Measurements from ENCODE around the gene RASAL3.

RASAL3 gene

DNA sequence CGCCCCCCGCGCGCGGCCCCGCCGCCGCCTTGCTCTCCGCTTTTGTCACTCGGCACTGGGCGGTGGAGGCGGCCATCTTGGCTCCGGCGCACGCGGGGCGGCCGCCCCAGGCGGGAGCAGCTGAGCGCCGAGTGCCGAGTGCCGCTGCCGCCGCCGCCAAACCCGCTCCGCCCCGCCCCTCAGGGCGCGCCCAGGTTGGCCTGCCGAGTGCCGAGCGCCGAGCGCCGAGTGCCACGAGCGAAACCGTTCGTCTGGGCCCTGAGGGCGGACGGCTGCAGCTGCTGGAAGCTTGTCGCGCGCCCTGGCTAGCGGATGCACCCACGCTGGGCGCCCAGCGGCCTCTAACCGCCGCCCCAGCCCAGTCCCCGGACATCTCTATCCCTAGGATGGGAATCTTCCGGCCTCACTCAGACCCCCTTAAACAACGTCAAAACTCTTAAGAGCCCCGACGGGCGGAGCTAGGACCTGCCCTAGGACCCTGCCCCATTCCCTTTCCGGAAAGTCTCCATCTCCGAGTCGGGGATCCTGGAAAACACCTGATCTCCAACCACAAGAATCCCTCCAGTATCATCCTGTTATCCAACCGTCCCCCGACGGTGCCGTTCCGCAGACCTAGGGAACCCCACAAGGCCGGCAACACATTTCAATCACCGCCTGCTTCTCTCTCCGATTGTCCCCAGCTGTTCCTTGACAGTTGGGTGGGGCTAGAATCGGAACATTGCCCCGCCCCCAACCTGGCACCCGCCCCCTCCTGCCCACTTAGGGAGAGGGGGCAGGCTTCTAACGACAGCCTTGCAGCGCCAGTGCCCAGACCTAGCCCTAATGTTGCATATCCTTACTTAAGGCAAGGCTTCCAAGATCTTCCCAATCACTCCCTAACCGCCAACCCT, 31.5 kb downstream of the RASAL3 start:
- peak; percentile 95 for DNase-seq

DNA sequence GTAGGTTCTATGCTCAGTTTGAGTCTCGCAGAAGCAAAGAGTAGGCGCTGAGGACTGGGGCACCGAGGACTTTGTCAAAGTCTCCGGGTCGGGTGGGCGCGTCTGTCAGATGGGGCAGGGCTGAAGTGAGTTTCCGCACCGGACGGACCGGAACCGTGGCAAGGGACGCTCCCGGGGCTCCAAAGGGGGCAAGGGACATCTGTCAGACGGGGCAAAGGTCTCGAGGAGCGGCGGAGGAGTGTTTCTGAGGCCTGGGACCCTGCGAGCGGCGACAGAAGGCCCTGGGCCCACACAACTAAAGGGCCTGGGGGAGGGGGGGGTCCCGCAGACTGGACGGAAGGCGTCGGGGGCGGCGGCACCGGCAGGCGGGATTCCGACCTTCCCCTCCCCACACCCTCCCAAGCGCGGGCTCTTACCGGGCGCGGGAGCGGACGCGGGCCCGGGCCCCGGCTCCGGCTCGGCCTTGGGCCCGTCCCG, 32.3 kb downstream of the RASAL3 start:
- peak; percentile 18 for DNase-seq

DNA sequence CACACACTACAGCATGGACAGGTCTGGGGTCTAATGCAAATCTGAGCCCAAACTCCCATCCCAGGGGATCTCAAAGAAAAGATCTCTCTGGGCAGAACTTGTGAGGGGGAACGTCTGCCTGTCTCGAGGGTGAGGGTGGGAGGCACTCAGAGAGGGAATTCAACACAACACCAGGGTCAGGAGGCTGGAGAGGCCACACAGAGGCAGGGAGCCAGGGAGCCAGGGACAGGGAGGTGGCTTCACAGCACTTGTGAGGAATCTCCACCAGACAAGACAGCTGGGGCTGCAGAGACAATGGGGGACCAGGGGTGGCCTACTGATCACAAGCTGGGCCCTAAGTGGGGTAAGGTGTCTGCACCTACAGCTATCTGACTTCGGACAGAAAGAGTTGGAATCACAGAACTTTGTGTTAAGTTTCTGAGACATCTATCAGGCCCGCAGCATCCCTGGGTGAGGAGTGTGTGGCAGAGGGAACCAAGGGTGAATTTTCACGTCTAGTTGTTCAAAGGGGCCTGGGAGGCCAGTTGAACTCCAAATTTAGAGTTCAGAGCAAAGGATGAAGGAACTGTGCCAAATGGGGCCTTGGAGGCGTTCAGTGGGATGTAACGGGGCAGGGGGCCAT, 32.8 kb downstream of the RASAL3 start:
- DNase-seq: no peak

DNA sequence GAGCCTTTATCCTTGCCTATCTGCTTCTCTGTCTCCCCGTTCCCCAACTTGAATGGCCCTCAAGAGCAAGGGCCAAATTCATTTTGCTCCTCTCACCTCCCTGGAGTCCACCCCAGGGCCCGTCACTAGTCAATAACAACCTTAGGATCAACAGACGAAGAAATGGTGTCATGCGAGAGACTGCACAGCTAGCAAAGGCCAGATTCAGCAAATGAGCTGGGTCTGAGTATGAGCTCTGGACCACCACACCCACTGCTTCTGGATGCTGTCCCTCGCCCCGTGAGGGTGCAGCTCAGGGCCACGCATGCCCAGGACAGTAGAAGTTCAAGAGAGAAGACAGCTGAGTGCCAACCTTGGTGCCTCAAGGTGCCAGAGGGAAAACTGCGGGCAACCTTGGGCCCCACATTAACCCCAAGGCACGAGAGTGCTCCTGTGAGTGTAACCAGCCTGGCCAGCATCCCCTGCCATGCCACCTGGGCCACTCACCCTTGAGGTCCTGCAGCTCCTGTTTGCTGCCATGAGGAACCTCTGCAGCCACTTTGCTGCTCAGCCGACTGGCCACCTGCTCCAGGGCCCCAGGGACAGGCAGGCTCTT, 33.7 kb downstream of the RASAL3 start:
- no peak for DNase-seq

DNA sequence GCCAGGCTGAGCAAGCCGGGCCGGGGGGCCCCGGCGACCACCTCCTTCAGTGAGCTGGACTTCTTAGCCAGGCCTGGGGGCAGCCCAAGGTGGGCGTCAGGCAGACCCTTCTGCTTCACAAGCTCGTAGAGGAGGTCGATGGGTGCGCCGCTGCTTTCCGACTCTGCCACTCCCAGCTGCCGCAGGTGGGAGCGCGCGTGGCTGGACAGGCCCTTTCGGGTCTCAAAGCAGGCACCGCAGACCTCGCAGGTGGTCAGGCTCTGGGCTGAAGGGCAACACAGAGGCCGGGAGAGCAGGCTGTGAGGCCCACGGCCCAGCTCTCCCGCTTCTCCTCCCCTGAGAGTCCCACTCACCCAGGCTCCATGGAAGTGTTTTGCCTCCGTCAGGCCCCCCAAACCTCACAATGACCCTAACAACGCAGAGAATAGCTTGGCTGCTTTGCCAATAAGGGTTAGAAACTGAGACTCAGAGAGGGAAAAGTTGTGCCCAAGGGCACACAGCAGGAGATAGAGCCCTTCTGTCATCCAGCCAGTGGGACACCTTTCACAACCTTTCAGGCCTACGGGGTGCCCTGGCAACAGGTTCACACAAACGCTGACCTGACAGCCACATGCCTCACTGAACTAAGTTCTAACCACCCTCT, 34.4 kb downstream of the RASAL3 start:
- DNase-seq: no peak

DNA sequence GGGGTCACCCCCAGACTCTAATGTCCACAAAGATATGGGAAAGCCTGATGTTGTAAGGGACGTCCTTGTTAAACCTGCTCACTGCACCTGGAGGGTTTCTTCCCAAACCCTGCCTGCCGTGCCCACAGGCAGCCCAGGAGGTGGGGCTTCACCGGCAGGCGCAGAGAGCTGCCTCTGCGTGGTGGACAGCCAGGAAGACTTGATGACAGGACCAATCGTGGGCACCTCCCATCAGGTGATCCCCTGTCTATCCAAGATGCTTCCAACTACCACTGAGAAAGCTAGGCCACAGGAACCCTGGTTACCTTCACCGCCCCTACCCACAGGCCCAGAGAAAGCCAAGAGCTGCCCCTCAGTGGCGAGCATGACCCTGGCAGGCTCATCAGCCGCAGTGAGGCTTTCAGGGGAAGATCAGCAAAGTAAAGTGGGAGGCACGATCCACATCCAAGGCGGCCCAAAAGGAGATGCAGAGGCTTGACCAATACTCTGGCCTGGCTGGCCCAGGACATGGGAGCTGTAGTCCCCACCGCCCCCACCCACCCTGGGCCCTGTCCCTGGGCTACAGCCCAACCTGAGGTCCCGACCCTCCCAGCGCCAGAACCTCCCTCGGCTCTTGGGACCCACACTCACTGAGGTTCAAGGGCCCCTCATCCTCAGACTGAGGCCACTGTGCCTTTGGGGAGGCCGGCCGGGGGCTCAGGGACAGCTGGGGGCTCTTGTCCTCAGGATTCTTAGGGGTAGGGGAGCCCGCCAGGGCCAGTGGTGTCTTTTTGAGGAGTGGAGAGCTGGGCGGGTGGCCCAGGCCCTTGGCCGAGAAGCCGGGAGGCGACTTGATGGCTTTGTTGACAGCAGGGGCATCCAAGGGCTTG, 35.2 kb downstream of the RASAL3 start:
- no peak for DNase-seq

DNA sequence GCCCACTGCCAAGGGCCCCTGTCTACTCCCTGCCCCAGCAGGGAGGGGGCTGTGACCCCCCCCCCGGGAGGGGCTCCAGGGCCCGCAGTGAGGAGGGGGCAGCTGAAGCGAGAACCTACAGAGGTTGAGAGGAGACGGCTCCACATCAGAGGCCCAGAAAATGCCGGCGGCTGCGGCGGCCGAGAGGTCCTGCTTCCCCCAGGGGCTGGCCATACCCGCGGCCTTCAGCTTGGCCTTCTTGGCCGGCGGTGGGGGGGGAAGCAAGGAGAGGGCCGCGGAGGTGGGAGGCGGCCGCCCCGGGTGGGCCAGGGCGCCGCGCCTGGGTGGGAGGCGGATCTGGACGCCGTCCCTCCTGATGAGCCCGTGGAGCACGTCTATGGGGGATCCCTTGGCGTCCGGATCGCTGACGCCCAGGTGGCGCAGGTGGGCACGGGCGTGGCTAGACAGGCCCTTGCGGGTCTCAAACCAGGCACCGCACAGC, 36.3 kb downstream of the RASAL3 start:
- DNase-seq: no peak

DNA sequence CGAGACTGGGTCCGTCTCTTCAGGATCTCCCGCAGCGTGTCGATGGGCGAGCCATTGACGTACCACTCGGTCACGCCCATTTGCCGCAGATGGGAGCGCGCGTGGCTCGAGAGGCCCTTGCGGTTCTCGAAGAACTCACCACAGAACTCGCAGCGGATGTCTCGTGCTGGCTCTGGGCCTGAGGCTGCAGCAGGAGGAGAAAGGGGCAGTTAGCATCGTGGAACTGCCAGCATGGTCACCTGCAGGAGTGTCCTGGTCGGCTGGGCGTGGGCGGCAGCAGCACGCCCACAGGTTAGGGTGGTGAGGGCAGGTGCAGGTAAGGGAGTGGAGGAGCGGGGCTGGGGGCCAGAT, 37.0 kb downstream of the RASAL3 start:
- DNase-seq: no peak

DNA sequence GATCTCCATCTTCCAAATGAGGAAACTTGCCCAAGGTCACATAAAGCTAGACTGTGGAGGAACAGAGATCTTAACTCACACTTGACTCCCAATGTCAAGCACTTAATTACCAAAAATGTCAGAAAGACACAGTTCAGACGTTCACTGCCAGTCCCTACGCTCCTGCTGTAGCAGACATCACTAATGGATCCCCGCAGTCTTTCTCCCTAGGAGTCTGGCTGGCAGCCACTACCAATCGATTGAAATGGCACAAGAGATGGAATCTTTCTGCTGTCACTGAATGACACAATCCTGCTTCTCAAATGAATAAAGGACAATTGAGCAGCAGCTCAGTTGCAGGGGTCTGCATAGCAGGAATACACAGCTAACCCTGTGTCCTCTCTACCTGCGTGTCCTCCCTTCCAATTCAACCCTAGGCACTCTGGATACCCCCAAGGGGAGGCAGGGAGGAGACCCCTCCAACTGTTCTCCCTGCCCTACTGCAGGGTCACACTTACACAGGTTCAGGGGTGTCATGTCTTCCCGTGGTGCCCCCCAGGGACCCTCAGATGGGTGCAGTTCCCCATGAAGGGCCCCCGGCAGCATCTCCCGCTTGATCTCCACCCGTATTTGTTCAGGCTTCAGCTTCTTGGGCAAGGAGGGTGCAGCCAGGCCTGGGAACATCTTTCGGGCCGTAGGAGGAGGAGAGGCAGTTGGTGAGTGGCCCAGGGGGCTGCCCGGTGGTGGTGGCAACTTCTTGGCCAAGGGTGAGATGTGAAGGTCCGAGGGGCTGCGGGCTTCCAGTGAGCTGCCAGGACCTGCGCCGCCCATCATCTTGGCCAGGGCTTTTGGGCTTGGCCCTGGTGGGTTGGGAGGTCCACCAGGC, 37.6 kb downstream of the RASAL3 start:
- DNase-seq: no peak

DNA sequence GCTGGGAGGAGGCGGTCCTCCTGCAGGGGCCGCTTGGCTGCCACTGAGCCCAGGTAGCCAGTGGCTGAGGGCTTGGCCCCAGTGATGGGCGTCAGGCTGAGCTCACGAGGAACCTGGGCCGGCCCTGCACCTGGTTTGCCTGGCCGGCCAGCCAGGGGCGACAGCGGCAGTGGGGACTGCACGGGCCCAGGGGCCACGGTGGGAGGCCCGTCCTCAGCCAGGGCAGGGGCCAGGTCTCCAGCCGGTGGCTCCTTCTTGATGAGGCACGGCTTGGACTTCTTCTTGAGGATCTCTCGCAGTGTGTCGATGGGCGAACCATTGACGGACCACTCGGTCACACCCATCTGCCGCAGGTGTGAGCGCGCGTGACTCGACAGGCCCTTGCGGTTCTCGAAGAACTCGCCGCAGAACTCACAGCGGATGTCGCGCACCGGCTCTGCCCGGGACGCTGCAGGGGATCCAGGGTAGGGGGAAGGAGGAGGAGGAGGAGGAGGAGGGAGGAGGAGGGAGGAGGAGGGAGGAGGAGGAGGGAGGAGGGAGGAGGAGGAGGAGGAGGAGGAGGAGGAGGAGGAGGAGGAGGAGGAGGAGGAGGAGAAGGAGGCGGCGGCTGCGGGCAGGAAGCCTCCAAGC, 38.9 kb downstream of the RASAL3 start:
- no peak for DNase-seq

DNA sequence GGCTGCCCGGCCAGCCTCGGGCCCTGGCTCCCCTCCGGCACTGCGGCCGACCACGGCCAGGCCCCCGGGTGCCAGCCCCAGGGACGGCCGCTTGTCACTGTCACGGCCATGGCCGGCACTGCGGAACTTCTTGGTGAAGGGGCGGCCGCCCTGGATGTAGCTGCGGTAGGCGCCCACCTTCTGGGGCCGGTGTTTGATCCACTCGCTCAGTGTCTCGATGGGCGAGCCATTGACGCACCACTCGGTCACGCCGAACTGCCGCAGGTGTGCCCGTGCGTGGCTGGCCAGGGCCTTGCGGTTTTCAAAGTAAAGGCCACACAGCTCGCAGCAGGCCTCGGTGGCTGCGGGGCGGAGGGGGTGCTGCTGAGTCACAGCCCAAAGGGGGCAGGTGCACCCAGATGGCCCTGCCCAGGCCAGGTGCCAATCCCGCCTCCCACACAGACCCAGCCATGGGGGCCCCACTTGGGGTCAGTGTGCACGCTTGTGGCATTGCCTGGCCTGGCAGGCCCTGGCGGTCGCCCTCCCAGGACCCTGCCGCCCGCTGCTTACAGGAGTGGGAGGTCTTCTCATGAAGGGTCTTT, 39.6 kb downstream of the RASAL3 start:
- DNase-seq: no peak

DNA sequence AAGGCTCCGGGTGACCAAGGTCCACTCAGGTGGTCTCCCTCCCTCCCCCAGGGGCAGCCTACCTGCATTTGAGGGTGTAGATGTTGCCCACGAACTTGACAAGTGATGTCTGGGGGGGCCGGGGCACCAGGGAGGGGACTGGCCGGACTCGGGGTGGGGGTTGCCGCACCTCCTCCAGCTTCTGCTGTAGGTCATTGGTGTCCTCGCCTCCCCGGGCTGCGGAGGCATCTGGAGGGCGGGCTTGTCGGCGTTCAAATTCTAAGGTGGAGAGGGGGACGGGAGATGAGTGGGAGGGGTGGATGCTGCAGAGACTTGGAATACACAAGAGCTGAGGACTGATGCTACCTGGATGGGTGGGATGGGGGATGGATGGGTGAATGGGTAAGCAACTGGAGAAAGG, 40.2 kb downstream of the RASAL3 start:
- no peak for DNase-seq

DNA sequence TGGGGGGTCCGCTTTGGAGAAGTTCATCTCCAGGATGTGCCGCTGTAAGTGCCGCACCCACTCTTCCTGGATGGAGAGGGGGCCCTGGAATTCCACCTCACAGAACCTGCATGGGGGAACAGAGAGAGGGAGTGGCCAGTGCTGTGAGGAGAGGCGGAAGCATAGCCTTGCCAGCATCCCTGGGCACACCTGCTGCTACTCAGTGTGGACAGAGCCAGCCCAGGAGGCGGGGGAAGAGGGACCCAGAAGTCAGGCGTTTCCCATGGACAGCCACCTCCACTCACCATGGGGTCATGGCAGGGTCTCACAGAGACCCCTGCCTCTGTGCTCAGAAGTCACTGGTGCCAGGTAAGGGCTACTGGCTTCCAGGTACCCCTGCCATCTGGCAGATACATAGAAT, 41.2 kb downstream of the RASAL3 start:
- DNase-seq: no peak

DNA sequence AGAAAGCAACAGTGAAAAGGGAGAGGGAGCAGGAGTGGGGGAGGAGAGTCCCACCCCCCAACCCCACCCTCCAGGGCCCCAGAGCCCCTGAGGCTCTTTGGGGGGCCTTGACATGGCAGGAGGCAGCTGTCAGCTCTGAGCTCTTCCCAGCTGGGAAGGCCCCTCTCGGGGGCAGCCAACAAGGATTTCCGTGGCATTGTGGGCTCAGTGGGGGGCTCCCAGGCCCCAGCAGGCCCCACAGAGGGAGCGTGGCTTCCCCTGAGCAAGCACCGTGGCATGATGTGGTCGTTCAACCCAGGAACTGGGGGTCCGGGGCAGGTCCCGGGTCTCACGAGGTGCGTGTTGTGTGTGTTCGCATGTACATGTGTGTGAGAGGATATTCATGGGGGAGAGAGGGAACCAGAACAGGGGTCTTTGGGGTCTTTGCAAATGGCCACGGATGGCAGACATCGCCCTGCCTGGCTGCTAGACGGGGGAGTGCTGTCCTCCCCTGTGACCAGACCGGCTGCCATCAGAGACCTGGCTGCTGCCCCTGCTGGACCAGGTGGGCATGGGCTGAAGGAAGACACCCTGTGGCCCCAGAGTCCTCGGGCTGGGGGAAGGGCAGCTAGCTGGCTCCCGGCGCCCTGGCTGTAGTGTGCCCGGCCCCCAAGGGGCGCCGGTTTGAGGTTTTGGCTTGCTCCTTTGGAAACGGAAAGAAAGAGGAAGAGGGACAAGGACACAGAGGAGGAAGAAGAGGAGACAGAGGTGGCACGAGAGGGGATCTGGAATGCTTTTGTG, 41.9 kb downstream of the RASAL3 start:
- no peak for DNase-seq

DNA sequence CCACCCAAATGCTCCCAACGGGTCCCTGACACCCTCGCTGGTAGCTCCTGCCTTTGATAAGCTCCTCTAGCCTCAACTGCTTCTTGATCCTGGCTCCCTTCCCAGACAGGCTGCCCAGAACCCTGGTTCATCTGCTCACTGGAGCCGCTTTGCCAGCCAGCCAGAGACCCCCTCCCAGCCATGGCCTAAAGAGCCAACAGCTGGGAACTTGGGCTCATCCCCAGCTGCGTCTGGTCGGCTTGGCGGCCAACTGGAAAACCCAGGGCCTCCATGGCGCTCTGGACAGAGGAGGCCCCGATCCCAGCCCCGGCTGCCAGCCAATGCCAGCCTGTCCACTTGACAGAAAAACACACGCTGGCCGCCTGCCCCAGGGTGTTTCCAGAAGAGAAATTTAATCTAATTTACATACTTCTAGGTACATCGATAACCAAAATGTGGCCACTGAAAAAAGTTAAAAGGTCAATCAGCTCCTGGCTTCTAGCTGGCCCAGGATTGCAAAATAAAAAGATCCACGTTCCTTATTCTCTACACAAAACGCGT, 42.6 kb downstream of the RASAL3 start:
- DNase-seq: no peak

DNA sequence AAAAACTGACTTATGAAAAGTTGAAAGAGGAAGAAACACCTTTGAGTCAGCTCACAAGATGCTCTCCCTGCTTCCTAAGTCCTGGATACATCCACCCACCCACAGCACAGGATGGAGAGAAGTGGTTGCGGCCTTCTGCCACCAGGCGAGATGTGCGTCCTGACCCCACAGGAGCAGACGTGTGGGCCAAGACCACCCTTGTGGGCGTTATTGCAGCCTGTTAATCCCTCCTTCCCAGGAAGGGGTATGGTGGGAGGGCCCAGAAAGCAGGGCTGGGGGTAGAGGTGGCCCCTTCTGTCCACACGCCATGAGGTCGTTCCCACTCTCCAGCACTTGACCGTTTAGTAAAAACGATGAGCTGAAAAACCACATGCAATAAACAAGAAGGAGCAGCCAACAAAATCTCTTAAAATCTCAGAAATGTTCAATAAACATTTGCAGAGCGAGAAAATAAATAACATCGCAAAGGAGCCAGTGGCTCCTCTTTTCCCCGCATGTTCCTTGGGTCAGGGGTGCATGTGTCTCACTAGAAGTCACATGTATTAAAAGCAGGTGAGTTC, 43.1 kb downstream of the RASAL3 start:
- no peak for DNase-seq

DNA sequence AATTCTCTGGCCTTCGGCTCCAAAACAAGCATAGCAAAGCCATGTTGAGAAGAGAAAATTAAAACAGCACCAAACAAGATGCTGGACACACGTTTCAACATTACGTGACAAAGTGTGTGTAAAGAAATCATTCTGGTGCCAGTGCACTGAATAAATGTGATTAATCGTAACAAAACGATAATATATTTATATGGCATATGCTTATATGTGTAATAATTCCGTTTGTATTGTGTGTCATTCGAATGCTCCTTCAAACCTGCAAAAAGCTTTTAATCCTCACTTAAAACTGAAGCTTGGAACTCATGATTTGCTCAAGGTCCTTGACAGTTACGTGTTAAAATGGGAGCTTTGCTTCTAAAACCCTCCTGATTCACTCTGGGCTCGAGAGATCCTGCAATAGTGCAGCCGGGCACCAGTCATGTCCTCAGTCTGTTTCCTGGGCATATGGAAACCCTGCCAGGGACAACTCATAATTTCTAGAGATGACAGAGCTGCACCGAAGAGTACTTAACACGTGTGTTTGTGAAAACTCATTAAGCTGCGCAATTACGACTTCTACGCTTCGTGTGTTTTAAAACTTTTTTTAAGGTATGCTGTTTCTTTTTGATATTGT, 44.8 kb downstream of the RASAL3 start:
- no peak for DNase-seq

DNA sequence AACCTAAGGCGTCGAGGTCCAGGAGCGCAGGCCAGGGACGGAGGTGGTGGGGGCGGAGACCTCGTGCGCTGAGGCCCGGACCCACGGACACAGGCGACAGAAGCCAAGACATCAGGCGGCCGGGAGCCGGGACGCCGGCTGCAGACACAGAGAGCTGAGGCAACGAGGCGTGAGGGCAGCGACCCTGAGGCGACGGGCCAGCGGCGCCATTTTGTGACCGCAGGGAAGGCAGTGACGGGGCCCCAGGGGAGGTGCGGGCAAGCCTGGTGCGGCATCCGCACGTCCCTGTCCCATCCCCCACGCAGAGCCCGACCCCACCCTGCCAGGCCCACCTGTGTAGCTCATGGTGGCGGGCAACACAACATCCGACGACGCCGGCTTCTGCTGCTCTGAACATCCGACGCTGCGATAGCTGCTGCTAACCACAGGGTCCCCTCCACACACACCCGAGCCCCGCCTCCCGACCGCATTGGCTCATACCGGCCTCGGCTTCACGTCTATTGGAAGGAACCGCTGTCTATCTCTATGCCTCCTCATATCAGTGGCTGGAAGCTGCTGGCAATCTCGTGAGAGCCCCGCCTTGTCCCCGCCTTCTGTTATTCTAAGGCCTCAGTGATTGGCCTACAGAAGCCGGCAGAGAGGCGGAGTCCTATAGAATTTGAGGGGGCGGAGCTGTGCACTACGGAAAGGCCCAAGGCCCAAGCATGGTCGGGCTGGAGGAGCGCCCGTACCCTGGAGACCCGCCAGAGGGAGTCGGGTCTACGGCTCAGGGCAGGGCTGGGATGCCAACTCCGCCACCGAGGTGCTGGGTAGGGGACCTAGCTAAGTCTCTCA, 45.5 kb downstream of the RASAL3 start, which contains the start of gene AKAP8L:
Gene AKAP8L, minus strand, starts transcription at position 410 of the 834 bp plus-strand sequence. Its CDS starts 65 bp downstream, at position 345.
- DNase-seq: peak; percentile 99

All from CD4-positive, alpha-beta T cell treated with Interleukin-17A for 4 hours (primary cell).